ENCODE results near the gene GHR.

GHR gene

DNA sequence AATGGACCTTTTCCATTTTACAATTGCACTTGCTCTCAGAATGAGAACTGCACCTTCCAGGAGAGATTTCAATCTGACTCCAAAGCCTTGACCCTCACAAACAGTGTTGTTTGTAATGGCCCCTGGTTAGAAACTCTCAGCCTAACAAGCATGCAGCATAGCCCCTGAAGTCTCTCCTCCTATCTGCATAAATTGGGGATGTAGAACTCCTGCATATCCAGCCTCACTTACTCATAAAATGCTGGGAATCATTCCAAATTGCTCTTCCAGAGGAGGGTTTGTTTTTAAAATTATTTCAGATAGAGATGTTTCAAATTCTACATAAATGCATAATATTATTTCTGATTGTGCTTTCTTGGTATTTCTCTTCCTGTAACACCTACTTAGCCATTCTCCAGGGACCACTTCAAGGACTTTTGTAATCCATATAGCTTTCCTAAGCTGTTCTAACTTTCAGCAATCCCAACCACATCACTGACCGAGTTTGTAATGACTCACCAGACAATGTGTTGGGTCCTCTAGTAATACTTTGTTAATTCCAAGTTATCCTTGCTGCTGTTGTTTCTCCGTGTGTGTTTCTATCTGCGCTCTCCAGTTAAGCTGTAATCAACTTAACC lies 189.6 kb downstream of the GHR start:
- DNase-seq, result no peak

DNA sequence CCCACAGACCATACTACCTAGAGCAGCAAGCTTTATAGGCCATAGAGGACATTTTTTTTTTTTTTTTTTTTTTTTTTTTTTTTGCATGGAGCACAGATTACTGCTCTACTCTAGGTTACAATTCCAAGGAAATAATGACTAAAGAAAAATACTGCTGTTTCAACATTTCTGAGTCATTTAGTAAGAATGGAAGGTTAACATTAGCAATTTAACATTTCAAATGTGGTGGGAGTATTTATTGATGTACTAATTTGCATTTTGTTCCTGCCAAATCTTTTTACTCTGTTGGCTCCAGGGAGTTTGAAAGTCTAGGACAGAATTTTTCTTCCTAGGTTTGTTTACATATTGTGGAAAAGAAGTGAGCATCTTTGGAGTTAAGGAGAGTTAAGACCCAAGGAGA lies 191.3 kb downstream of the GHR start:
- no peak for DNase-seq

DNA sequence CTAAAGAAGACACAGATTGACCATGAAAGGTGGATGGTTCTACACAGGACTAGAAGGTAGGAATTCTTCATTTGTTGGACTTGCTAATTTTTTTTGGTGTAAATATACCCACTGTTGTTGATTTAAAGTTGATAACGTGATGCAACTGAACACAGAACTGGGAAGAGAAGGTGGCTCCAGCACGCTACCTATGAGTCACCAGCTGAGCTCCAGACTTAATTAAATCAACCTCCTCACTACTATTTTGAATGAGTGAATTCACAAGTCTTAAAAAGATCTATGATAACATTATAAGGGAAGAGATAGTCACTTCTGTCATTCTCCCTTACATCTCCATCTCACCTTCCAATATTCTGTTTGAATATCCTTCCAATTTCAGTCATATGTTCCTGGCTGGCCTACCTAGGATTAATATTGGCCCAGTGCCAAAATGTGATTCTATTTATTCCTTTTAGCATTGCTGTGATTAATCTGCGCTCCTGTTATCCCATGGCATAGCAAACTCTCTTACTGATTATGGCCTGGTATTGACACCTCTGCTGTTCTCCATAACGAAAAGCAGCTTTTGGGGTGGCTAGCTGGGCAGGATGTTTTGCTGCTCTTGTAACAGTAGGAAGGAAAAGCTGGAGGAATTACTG lies 197.5 kb downstream of the GHR start:
- no peak for DNase-seq

DNA sequence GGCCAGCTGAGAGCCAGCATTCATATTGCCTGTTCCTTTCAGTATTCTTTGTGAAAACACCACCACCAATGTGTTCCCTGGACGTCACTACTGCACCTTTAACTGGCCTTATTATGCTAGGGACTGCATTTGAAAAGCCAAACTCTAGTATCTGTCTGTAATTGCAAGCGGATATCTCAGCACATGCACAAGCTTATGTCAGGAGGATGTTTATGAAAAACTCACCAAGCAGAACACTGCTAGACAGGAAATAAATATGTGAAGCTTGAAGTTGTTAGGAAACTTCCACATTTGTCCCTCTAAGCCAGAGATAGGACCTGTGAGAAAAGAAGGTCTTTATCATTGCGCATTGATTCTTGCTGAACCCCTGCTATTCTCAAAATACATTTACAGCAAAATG lies 198.0 kb downstream of the GHR start:
- DNase-seq, result no peak

DNA sequence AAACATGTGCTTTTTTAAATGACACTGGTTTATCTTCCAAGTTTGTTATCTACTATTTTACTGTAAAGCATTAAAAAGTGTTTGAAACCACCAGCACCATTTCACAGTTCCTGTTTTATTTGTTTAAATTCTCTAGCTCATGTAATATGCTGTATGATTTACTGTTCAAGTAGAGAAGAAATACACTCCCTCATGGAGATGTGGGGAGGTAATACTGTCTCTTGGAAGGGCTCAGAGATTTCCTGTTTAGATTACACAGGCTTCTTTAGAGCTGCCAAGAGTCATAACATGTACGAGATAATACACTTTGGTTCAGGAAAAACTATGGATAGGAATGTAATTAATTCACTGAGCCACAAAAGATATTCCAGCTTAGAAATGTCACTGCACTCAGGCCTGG lies 198.4 kb downstream of the GHR start:
- no peak for DNase-seq

DNA sequence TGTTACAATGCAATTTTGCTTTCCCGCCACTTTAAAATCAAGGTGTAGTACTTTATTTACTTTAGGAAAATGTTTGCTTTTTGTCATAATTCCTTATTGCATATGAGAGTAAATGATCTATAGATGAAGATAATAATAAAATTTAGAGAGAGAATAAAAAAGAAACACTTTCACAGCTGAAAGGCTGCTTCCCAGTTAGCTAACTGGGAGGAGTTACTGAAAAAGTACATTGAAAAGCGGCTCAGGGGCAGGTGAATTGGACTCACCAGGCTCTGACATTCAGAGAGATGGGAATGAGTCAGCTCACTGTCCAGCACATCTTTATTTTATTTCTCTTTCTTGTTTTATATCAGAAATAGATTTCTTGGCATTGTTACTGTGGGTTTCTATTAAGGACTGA lies 201.7 kb downstream of the GHR start:
- DNase-seq, result no peak

DNA sequence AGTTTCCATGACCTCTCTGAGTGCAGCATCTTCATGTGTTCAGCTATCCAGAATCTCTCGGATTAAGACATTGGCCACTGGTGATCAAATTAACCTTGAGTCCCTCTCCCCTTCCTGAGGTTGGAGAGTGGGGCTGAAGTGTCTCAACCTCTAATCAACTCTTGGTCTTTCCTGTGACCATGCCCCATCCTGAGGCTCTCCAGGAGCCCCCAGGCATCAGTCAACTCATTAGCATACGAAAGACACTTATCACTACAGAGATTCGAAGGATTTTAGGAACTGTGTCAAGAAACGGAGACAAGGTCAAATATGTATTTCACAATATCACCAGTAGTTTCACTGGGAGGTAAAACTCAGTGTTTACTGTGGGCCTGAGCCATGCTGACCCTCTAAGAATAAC lies 203.2 kb downstream of the GHR start:
- DNase-seq, result no peak

DNA sequence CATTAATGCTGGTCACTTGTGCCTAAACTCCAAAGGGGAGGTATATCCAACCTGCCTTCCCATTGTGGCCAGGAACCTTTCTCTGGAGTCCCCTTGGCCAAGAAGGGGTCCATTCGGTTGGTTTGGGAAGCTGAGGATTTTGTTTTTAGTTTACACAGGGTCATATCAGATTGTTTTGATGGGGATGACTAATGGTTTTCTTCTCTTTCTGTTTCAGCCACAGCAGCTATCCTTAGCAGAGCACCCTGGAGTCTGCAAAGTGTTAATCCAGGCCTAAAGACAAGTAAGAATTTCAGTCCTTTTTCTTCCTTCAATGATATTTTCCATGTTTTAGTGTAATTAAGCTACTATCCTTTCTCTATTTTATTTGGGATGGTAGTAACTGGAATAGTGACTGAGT lies 205.6 kb downstream of the GHR start:
- DNase-seq, result no peak

DNA sequence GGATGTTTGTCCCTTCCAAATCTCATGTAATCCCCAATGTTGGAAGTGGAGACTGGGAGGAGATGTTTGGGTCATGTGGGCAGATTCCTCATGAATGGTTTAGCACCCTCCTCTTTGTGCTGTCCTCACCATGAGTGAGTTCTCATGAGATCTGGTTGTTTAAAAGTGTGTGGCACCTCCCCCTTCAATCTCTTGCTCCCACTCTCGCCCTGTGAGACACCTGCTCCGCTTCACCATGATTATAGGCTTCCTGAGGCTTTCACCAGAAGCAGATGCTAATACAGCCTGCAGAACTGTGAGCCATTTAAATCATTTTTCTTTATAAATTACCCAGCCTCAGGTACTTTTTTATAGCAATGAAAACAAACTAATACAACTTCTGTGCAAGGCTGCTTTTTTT lies 206.0 kb downstream of the GHR start:
- no peak for DNase-seq

DNA sequence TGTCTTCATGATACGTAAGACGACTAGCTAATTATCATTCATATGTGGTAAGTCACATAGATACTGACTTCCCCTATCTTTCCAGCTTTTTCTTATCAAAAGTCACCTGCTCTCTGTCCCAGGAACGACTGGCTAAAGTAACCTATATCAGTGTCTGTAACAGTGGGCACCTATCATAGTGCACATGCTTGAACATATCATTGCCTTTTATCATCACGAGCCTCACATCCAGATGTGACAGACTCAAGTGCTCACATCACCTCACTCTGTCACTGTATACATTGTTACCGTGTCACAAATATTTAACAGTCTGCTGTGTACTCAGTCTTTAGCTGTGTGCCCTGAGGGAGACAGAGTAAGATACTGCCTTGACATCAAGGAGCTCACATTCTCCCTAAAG lies 208.0 kb downstream of the GHR start:
- no peak for DNase-seq

DNA sequence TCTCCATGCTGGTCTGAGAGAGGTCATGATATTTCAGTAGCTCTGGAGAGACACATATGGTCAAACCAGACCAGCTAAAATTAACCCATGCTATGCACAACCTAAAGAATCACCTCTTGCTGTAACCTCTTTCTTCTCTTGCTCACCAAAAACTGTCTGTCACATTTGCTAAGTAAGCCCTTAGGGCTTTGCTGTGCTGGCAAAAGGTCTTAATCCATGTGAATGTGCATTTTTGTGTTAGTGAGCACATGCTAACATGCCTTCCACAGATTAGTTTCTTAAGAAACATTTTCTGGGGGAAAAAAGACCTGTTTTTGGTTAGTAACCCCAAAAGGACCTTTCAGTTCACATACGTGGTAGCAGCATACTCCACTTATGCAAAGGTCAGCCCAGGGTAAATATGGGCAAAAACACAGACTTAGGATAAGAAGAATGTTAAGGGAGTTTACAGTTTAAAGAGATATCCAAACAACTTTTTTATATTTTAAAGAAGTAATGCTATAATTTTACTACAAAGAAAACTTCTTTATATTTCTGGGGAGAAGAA lies 209.2 kb downstream of the GHR start:
- DNase-seq, result no peak

DNA sequence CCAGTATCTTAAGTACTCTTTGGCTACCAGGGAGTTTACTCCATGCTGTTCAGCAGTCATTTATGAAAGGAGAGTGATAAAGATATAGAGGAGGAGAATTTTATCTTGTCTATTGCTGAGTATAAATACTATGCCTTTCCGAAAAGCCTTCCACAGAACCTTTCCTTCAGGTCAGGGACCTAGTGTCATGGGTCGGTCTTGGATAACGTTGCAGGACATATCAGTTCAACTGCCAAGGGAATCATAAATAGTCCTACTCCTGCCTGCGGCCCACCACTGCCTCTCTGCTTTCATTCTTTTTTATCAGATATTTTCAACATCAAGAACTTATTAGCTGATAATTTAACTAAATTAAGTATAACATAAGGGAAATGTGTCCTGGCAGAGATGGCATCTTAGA lies 211.3 kb downstream of the GHR start:
- no peak for DNase-seq

DNA sequence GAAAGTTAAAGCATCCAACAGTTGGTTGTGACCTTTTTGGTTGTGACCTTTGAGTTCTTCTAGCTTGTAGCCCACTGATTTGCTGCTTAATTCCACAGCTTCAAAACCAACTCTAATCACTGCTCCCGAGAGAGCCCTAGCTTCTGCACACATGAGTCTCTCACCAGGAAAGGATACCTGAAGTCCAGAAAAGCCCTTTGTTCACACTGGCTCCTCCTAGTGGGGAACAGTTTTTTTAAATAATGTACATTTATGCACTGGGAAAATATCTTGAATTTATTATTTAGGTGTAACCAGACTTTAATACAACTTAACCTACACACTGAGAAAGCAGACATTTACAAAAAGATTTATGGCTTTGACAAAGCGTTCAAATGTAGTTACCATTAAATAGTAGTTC lies 213.2 kb downstream of the GHR start:
- DNase-seq, result no peak

DNA sequence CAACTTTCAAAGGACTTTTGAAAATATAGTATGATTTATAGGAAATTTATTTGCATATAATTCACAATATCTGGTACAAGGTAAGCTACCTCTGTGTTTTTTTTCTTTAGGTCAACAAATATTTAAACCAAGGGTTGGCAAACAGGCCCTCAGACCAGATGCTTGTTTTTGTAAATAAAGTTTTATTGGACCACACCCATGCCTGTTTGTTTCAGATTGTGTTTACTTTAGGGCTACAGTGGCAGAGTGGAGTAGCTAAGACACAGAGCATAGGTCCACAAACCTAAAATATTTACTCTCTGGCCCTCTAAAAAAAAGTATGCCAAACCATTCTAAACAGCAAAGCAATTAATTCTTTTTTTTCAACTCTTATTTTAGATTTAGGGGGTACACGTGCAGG lies 213.7 kb downstream of the GHR start:
- DNase-seq, result no peak

DNA sequence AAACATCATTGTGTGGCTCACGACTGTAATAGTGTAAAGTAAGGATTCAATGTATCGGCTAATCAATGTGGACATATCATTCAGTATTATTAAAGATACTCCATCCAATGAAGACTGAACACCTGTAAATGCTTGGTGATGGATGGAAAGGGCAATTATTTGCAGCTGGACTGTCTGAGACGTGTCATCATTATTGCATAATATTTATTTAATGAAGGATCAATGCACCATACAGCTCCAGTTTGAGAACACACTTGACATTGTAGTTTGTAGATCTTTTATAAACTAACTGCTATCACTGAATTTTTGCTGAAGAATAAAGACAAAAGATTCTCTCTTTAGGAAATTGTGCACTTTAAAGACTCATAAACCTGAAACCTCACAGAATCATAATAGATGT lies 215.7 kb downstream of the GHR start:
- no peak for DNase-seq

DNA sequence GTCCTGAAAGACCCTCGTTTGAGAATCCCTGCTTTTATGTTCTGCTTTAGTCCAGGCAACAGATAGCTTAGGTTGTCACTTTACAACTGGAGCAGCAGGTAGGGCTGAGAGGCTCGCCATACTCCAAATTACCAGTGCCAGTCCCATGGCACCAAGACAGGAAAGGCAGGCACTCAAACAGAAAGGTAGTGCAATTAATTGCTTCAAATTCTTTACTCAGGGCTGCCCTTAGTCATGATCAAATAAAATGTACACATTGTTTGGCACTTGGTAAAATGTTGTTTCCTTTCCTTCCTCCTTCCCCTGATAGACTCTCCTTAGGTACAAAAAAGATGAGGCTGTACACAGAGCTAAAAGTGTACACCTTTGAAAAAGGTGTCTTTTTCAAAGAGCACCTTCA lies 217.6 kb downstream of the GHR start:
- no peak for DNase-seq

DNA sequence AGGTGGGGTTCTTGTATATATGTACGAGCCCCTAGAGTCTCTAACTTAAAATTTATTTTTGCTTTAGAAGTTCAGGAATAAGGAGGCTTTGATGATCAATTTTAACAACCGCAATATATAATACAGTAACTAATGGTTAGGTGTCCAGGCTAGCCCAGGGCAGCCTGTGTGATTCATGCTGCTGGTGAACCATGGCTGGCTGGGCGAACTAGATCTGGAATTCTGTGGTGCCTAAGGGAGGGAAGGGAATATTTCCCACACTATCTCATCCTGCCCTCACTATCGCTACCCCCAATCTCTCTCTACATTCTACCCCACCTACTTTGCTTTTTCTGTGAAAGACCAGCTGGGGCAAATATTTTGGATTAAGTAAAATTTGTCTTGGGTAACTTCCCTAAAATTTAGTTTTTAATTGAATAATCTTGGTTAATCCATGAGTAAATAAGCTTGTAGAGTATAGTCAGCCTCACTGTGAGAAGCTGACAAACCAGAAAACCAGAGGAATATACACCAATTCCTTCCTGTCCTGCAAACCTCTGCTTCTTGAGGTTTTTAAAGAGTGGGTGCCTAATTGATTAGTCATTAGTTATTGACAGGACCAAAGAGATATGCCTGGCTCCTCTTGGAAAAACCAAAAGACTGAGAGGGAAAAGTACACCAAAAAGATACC lies 218.2 kb downstream of the GHR start:
- DNase-seq, result no peak

DNA sequence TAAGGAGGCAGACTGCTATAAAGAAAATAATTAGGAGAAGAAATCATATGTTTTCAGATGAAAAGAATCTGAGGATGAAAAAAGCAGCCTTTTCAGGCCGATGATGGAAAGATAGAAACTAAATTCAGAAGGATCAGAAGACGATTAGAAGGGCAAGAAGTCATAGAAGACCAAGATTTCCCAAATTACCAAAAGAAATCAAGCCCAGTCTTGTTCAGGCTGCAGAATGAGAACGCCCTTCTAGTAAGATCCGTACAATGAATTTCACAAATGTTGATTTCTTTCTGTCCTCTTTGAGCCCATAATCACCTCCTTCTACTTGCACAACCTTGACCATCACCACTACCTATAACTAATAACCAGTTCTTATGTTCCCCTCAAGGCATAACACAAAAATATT lies 218.8 kb downstream of the GHR start:
- no peak for DNase-seq

DNA sequence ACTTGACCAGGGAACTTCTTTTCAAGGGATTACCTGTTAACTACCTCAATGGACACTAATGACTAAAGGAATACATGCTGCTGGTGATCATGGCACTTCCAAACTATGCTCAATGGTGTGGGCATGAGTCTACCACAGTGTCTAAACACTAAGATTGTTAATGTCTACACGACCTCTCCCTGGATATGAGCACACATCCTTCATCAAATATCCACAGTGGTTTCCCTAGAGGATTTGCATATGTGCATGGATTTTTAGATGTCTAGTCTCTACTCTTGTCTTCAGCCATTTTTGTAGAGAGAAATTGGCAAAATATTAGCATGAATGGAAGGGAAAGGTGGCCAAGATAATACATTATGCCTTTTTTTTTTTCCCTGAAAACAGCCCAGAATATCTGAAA lies 220.1 kb downstream of the GHR start:
- DNase-seq, result no peak

DNA sequence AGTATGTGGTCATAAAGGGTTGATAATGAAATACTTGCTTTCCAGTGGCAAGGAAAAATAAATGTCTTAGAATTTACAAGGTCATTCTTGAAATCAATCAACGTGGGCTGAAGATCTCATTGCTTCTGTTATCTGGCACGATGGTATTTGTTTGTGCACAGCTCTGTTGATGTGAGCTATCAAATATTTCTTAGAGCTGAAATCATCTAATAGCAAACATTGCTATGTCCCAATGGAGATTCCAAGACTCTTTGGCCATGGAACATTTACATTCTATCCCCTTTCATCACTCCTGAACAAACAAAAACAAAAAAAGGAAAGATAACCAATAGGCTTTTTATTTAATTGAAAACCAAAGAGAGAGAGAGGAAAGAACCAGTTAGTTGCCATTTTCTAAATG lies 221.9 kb downstream of the GHR start:
- no peak for DNase-seq

DNA sequence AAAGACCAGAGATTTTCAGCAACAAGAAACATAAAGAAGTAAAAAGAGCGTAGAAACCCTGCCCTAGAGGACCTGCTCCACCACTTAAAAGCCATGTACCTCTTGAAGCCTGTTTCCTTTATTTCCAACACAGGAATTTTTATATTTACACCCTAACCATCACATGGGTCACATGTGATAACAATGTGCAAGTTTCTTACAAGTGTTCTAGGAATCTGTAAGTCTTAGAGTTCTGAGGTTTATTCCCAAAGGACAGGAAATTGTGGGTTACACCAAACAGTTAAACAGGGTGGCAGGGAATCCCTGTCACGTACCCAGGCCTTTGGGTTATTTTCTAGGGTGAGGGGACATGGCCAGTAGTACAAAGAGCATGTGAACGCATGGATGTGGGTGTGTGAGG lies 224.8 kb downstream of the GHR start:
- DNase-seq, result no peak

DNA sequence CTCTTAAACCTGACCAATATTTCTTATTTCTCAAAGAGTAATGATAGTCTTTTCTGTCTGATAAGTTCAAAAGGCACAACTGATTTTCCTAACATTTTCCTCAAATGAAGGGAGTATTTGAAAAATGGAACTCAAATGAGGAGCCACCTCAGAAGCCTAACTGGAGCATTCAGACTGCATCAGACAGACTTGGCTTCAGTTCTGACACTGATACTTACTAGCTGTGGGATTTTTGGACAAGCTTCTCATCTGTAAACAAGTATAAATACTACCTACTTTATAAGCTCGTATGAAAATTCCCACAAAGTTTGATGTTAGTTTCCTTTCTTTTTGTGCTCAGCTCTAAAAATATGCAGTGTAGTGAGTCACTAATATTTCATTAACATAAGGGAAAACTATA lies 225.7 kb downstream of the GHR start:
- no peak for DNase-seq

DNA sequence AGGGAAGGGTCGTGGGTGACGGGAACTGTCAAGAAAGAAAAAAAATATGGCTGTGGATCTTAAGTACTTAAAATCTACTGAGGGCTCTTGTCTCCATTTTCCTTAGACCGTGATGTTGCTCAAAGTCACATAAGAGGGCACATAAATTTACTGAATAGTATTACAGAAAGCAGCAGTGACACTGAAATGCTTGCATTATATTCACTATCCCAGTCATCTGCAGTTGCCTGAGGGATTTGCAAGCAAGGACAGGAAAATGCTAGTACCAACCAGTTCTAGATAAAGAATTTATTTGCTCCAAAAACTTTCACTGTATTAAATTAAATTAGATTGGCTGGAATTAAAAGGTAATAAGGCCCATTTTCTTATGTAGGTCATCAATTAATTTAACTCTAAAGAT lies 226.8 kb downstream of the GHR start:
- no peak for DNase-seq

DNA sequence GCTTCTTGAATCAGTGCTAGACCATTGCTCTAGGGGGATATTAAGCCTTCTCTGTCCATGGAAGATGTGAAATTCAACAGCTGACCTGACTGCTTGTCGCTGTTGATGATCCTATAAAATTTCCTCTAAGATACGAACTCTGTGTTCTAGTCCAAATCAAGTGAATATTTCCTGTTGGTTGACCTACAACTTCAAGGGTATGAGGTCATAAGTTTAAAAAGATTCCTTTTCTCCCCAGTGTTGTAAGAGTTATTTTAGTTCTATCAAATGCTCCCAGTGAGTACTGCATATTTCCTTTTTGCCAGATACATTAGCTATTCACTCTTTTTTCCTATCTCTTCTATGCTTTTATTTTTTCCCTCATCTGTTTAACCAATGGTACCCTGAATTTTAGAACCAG lies 230.5 kb downstream of the GHR start:
- DNase-seq, result no peak

DNA sequence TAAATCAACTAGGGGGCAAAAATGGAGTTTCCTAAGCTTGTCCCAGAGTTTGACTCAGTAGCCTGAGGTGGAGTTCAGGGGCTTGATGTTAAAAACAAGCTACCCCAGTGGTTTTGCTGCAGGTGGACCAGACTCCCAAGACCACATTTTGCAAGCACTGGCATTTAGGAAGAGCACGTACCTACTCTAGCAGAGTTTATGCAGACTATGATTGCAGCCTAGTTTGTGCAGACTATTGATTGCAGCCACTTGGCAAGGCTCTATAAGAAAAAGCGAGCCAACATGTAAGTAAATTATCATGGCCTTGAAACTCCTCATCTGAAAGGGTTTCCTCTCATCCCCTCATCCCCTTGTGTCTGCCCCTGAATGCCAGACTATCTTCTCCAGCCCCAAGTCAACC lies 231.4 kb downstream of the GHR start:
- no peak for DNase-seq
